Left lobe of liver (tissue), 2 donors: ENCODE results near the gene DCP1B. TPM values are rescaled to one million over a fixed set of nuclear protein-coding genes. Genes with fewer than 3 reads are reported as not detected.

Experiments used
- ATAC-seq: fragments of 200-7000 bp; cut with Tn5 transposase; one replicate; pipeline ENCODE4 v1.9.1; 2020; ENCODE audit warnings: mild to moderate bottlenecking, moderate library complexity
- DNase-seq: peaks from one replicate; pipeline ENCODE4 v3.0.0-alpha.2; 2020; ENCODE audit warnings: low spot score
- total RNA-seq: library from RNA; stranded (reverse); gene quantifications from one replicate; pipeline ENCODE4 v1.2.1, GENCODE V29; 2021
- donor health status: DM: no; HTN: no; CAD: no; lungs with moderate emphysema.
- donor health status: DM: no; HTN: yes; CAD: no.

DCP1B gene
- total RNA-seq, 1 donor from 2014 or later = 3.9 TPM

DNA sequence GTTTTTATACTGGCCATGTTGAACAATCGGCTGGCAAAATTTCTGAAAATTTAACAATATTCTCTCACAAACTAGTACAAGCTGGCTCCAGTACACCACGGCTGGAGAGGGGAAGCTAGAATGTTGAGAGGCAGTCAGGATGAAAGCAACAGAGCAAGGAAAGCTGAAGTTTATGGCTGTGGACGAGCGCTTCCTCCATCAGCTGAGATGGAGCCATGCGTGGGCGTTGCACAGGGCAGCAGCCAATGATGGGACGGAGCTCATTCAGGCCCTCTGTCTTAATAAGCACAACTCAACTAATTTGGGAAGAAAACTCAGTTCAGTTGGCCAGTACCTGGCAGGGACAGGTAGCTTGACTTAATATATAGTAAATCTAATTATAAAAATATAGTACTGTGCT, 14.1 kb upstream of the DCP1B start:
- ATAC-seq (no peak), DNase-seq (no peak)

DNA sequence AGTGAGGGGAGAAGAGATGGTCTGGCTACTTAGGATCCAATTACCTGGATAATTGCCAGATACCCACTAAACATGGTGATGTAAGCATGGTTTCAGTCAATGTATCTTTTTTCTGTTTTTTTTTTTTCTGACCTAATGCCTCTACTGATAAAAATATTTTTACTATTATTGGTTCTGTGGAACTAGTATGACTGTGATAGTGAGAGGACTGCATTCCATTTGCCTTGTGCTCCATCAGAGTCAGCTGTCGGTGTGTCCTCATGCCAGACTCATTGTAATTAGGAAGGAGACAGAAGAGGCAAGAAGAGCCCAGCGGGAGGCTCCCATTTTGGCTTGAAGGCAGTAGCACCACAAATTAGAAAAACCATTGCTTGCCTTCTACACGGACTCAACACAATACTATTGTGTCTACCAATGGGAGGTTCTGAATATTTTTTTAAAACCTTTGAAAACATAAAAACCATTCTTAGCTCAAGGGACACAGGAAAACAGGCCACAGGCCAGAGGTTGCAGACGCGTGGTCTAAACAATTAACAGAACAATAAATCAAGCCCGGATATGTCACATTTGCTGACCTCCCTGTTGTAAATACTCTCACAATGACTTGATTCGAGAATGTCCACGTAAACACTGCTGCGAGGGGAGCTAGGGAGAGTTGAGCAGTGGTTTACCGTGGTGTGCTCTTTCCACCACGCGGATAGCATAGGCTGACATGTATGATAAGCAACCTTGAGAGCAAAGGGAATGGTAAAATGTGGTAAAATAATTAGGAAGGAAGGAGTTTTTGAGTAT, 13.5 kb upstream of the DCP1B start:
- peak; percentile 38 for ATAC-seq

DNA sequence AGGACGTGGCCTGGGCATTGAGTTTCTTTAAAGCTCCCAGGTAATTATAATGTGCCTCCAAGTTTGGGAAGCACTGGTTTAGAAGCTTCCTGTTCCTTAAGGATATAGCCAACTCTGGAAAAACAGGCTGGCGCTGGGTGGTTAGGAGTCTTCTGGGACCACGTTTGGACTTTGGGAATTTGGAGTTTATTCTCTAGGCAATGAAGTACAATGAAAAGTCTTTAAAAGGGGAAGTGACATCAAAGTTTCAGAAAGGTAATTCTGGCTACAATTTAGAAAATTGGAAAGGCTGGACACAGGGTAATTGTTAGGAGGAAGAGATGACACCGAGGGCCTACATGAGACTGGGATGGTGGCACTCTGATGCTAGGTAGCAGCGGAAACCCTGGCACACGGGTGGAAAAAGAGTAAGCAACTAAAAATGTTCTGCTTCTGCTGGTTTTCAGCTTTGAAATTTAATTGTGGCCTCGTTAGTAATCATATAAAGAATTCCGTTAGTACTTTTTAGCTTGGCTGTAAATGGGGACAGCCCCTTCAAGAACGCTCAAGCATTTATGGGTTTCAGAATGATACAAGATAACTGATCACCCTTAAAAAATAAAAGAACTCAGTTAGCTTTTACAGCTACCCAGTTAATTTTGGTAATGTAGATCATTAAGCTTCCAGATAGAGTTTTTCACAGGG, 12.7 kb upstream of the DCP1B start:
- DNase-seq = no peak
- no peak for ATAC-seq

More for the DNA sequence above, 13.5 kb upstream of the DCP1B start:
- no peak for DNase-seq

DNA sequence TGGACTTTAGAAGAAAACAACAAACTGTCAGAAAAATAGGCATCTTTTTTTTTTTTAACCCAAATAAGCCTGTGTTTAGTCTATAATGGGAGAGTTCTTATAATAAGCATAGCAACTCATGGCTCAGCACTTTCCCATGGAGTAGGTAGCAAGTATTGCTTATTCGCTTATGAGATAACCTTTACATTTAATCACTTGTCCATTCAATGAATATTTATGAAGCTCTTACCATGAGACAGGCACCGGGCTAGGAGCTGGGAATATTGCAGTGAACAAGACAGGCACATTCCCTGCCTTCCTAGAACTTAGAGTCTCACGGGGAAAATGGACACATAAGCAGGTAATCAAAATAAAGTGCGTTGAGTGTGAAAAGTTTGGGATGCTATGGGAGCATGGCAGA, 10.0 kb upstream of the DCP1B start:
- DNase-seq (no peak), ATAC-seq (no peak)

DNA sequence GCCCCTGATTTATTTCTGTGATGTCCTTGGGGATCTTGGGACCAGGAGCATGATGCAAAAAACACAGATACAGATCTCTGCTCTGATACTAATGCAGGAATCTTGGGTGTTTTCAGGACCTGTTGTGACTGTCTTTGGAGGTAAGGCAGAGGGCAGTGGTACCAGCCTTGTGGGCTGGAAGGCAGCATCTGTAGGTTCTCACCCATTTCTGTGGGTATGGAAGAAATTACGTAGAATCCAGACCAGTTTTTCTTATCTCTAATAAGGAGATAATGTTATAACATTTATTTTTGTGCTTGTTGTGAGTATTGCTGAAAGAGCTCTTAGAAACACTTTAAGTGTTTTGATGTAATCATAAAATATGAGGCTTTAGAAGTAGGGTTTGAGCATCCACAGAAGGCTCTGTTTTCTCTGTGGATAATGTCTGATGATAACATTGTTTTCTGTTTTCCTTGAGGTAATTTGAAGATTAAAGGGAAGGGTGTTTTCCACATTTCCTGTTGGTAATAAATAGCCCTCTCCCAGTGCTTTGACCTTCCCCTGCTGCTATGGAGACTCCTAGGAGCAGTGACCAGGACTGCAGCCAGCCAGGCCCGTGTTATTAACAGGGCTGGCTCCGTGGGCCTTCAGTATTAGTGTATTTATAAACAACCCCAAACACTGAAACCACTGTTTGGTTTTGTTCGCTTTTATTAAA, 9.4 kb upstream of the DCP1B start:
- no peak for DNase-seq
- ATAC-seq = peak; percentile 65

DNA sequence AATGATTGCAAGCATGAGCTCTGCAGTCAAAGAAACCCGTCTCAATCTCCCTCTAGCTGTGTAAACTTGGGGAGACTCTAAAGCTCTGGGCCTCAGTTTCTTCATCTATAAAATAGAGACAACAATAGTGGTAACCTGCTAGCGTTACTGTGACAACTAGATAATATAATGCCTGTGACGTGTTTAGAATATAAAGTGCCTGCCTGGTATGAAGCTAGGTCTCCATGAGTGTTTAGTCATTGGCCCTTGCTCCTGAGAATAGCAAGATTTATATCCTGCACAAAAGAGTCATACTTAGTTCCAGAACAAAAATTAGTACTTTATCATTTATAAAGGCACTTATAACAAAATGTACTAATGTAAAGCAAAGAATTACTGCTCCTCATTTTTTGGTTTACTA, 8.8 kb upstream of the DCP1B start:
- DNase-seq (no peak), ATAC-seq (no peak)

DNA sequence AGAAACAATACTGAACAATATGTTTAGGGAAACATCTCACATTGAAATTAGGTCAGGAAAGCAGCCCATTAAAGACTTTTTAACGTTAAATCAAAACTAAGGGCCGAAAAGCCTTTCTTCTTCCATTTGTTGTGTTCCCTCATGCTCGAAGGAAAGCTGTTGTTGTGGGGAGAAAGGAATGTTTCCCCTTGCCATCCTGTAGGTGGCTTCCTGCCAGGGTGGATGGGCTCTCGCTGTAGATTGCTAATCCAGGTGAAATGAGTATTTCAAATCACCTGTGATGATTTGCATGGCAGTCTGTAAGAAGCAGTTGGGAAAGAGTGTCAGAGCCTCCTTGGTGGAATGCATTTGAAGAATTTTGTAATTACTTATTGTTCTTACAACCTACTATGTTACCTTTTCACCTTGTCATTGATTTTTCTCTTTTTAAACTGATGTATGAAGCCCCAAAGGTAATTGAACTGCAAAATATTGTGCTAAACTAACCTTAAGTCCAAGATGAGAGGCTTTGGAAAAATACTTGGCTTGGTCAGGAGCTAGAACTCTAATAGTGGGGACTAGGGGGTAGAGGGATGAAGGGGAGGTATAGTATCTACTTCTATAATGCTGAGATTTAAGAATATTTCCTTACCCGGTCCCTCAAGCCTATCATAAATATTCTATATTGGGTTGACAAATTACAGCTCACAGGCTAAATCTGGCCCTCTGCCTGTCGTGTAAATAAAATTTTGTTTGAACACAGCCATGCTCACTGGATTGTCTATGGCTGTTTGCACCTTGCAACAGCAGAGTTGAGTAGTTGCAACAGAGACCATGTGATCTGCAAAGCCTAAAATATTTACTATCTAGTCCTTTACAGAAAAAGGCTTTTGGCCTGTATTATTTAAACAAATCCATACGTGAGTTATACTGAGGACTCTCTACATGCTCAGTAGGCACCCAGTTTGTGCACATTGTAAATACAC, 7.7 kb upstream of the DCP1B start:
- DNase-seq = peak; percentile 72

GRCh38 chr12:2009623-2010022, 5.4 kb upstream of the DCP1B start:
- ATAC-seq = no peak

More for the DNA sequence above, 7.7 kb upstream of the DCP1B start:
- peak; percentile 84 for ATAC-seq

GRCh38 chr12:2008677-2009076, 4.4 kb upstream of the DCP1B start:
- DNase-seq (no peak), ATAC-seq (no peak)

More at GRCh38 chr12:2009623-2010022, 5.4 kb upstream of the DCP1B start:
- DNase-seq = no peak

GRCh38 chr12:2003676-2004112, 563 bp downstream of the DCP1B start:
- DNase-seq (no peak), ATAC-seq (peak; percentile 45)

- DNase-seq = no peak
- ATAC-seq = no peak
Observed at GRCh38 chr12:1995205-1995896, 8.9 kb downstream of the DCP1B start.

GRCh38 chr12:1994429-1995143, 9.7 kb downstream of the DCP1B start:
- peak; percentile 37 for ATAC-seq

DNA sequence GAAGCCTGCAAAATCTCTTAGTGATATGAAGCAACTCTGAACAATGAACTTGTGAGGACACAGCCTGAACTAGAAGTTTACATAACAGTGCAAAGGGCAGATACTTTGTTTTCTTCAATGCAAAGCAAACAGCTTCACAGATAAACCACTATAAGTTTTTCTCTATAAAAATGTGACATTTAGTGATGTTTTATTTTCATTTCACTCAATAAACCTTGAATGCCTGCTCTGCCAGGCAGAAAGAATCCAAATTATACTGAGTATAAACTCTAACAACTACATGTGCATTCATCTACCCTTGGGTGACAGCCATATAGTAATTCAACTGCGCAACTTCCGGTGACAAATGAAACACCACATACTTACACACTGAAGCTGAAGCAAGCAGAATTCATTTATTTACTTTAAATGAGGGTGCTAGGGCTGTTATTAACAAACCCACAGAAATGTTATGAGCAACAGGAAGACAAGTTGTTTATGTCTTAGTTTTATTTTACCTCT, 10.3 kb downstream of the DCP1B start:
- DNase-seq = peak; percentile 66

More at GRCh38 chr12:1994429-1995143, 9.7 kb downstream of the DCP1B start:
- DNase-seq = no peak

DNA sequence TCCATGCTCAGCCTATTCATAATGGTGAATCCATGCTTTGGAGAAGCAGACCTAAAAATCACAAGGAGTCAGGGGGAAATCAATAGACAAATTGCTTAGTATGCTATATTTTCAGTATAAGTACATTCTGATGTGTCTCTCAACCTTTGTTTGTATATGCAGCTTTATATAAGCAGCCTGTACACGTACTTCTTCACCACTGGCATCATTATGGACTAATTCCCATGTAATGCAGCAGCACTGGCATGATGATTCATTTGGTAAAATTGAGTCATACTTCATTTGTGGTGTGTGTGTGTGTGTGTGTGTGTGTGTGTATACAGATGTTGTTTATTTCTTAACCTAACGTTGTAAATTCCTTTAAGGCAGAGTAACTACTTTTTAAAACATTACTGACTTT, 10.9 kb downstream of the DCP1B start:
- DNase-seq (no peak), ATAC-seq (peak; percentile 11)

More for the DNA sequence above, 10.3 kb downstream of the DCP1B start:
- peak; percentile 89 for ATAC-seq

DNA sequence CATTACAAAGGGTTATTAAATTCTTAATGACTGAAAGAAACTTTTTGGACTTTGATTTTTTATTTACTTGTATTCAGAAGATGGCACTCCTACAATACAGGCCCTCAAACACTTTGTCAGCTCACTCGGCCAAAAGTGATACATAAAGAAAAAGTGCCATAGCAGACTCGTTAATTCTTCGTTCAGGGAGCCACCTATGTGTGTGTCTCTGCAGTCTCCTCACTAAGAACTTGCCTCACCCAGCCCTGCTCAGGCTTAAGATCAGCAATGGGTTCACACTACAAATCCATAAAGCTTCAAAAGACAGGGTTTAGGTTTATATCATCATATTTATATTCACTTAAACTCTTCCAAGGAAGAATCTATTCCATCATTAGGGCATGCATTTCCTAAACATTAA, 11.5 kb downstream of the DCP1B start:
- no peak for ATAC-seq
- no peak for DNase-seq

- no peak for DNase-seq
- no peak for ATAC-seq
Observed at GRCh38 chr12:1989111-1989510, 15.1 kb downstream of the DCP1B start.

- no peak for ATAC-seq
Observed at GRCh38 chr12:1984759-1985158, 19.5 kb downstream of the DCP1B start.

GRCh38 chr12:1980282-1980681, 24.0 kb downstream of the DCP1B start:
- no peak for ATAC-seq
- DNase-seq = no peak

More at GRCh38 chr12:1984759-1985158, 19.5 kb downstream of the DCP1B start:
- DNase-seq = no peak
